Measurements from ENCODE around the gene TMEM120A. TPM values are rescaled to one million over a fixed set of nuclear protein-coding genes. Genes with fewer than 3 reads are reported as not detected.
"Not testable (repeated sequence)": the region's sequence is repeated elsewhere in the genome, so short reads cannot be mapped to it uniquely, and the experiment has no call there.

Gene TMEM120A
- 10 to 100 TPM; 27.5 to 75.4 (median 43.1) TPM for total RNA-seq

DNA sequence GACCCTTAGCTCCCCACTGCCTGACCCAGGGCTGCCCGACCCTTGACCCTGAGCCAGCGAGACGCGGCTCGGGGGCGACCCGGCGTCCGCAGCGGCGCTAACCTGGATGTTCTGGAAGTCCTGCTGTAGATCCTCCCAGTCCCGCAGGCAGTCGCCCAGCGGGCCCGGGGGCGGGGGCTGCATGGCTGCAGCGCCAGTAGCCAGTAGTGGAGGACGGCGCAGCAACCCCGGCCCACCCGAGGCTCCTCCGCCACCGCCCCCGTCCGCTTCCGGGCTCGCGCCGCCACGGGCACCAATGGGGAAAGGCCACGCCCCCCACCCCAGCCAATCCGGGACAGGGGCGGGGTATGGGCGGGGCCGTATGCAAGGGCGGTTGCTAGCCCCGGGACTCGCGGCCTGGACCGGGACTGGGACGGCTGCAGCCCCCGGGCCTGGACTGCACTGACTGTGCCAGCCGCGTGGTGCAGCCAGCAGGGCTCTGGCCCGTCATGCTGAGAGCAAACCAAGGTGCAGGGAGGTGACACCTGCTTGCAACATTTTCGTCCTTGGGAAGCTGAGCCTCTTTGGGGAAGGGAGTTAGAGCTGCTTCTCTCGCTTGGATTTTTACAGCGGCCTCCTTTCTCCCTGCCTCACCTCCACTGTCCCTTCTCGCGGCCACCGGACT lies at the start of gene TMEM120A:
TSS of gene TMEM120A (minus strand) at position 208 of the 664 bp plus-strand sequence. CDS start at position 183, 25 bp downstream.
- H3K4me3 ChIP-seq, result peak within 1 kb of the TSS; percentile 79 to 96 (median 94)
- peak; percentile 96 to 98 for DNase-seq
- peaks cover 15 to 32% (median 17%) of the 10 kb centered on the region in 4 donors for H3K4me1 ChIP-seq
- no peaks in the 10 kb centered on the region for H3K27me3 ChIP-seq
- no peaks in the 10 kb centered on the region for H3K36me3 ChIP-seq
- H3K9me3 ChIP-seq, result no peaks in the 10 kb centered on the region
- TF ChIP-seq EP300 (IDR thresholded peaks at IDR 0.05) (no peak), POLR2A (IDR thresholded peaks at IDR 0.05) (peak in 3 of 4 donors; percentile 53 to 84 (median 75)), POLR2AphosphoS5 (IDR thresholded peaks at IDR 0.05) (peak; percentile 83 to 89)
- TF ChIP-seq, protein P1, sequence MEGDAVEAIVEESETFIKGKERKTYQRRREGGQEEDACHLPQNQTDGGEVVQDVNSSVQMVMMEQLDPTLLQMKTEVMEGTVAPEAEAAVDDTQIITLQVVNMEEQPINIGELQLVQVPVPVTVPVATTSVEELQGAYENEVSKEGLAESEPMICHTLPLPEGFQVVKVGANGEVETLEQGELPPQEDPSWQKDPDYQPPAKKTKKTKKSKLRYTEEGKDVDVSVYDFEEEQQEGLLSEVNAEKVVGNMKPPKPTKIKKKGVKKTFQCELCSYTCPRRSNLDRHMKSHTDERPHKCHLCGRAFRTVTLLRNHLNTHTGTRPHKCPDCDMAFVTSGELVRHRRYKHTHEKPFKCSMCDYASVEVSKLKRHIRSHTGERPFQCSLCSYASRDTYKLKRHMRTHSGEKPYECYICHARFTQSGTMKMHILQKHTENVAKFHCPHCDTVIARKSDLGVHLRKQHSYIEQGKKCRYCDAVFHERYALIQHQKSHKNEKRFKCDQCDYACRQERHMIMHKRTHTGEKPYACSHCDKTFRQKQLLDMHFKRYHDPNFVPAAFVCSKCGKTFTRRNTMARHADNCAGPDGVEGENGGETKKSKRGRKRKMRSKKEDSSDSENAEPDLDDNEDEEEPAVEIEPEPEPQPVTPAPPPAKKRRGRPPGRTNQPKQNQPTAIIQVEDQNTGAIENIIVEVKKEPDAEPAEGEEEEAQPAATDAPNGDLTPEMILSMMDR (IDR thresholded peaks at IDR 0.05), result peak in 4 of 6 experiments; percentile 34 to 47 (median 41)
- peak; percentile 97 to 98 for ATAC-seq (ENCODE audit: low FRiP score in 2 of 2)
- peak within 1 kb of the TSS; percentile 88 to 94 (median 93) for H3K27ac ChIP-seq
- WGBS, 2 donors, result 4 to 15% methylated on average over 6 to 17 of the region's 51 CpGs

DNA sequence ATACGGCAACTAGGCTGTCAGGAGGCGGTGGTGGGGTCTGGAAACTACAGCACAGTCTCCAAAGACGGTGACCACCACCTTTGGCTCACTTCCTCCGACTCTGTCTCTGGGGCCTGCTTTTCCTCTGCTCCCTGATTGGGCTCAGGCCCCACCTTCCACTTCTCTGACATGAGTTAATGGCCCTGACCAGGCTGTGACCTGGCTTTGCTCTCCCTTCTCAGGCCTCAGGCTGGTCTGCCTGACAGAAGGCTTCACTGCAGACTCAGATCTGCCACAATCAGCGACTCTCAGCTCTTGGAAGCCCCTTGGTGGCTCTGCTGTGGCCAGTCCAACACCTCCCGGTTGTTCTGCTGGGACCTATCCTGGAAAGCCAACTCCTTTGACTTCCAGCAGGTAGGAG lies 45.7 kb upstream of the TMEM120A start:
- Histone ChIP-seq H3K36me3 (peaks cover 0 to 8% (median 0%) of the 10 kb centered on the region in 4 donors), H3K4me1 (peaks cover 0 to 9% (median under 1%) of the 10 kb centered on the region in 4 donors), H3K9me3 (no peaks in the 10 kb centered on the region), H3K4me3 (no peak overlapping the region), H3K27ac (no peak overlapping the region), H3K27me3 (no peaks in the 10 kb centered on the region)
- DNase-seq (no peak), ATAC-seq (ENCODE audit: low FRiP score in 2 of 2) (no peak)
- TF ChIP-seq EP300 (IDR thresholded peaks at IDR 0.05), result no peak
- TF ChIP-seq POLR2A (IDR thresholded peaks at IDR 0.05), result no peak
- TF ChIP-seq POLR2AphosphoS5 (IDR thresholded peaks at IDR 0.05), result no peak
- TF ChIP-seq, protein P1 (IDR thresholded peaks at IDR 0.05), result no peak
- WGBS, 2 donors, result 96 to 98% methylated on average over 4 to 6 of the region's 6 CpGs

- DNase-seq, result no peak
- no peaks in the 10 kb centered on the region for H3K4me1 ChIP-seq
- H3K9me3 ChIP-seq, result no peaks in the 10 kb centered on the region
- H3K27ac ChIP-seq, result no peak overlapping the region
- H3K36me3 ChIP-seq, result peaks cover 0 to 8% (median 0%) of the 10 kb centered on the region in 4 donors
- ATAC-seq (ENCODE audit: low FRiP score in 2 of 2), result peak in 1 of 2 donors; percentile 86
- no peak overlapping the region for H3K4me3 ChIP-seq
- 90 to 91% methylated on average over 2 to 5 of the region's 5 CpGs for WGBS, 2 donors
- TF ChIP-seq, protein P1 (IDR thresholded peaks at IDR 0.05), result no peak
- TF ChIP-seq POLR2A (IDR thresholded peaks at IDR 0.05), result no peak
- no peak for TF ChIP-seq POLR2AphosphoS5 (IDR thresholded peaks at IDR 0.05)
- no peak for TF ChIP-seq EP300 (IDR thresholded peaks at IDR 0.05)
- no peaks in the 10 kb centered on the region for H3K27me3 ChIP-seq
Observed at GRCh38 chr7:76037310-76037709, 42.9 kb upstream of the TMEM120A start.

DNA sequence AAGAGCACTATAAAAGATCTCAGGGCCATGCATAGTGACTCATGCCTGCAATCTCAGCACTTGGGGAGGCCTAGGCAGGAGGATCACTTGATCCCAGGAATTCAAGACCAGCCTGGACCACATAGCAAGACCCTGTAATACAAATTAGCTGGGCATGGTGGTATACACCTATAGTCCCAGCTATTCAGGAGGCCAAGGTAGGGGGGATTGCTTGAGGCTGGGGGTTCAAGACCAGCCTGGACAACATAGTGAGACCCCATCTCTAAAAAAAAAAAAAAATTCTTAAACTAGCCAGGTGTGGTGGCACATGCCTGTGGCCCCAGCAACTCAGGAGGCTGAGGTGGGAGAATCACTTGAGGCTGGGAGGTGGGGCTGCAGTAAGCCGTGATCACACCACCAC lies 37.6 kb upstream of the TMEM120A start:
- no peaks in the 10 kb centered on the region for H3K9me3 ChIP-seq
- DNase-seq (no peak), ATAC-seq (ENCODE audit: low FRiP score in 2 of 2) (no peak)
- no peaks in the 10 kb centered on the region for H3K27me3 ChIP-seq
- WGBS, 2 donors, result 100% methylated on average over 1 of the region's 1 CpG
- H3K4me1 ChIP-seq, result no peaks in the 10 kb centered on the region
- TF ChIP-seq POLR2A (IDR thresholded peaks at IDR 0.05) (no peak), EP300 (IDR thresholded peaks at IDR 0.05) (no peak), POLR2AphosphoS5 (IDR thresholded peaks at IDR 0.05) (no peak)
- TF ChIP-seq, protein P1 (IDR thresholded peaks at IDR 0.05), result no peak
- no peak overlapping the region for H3K27ac ChIP-seq
- no peak overlapping the region for H3K4me3 ChIP-seq
- H3K36me3 ChIP-seq, result peaks cover 0 to 23% (median 7%) of the 10 kb centered on the region in 4 donors

DNA sequence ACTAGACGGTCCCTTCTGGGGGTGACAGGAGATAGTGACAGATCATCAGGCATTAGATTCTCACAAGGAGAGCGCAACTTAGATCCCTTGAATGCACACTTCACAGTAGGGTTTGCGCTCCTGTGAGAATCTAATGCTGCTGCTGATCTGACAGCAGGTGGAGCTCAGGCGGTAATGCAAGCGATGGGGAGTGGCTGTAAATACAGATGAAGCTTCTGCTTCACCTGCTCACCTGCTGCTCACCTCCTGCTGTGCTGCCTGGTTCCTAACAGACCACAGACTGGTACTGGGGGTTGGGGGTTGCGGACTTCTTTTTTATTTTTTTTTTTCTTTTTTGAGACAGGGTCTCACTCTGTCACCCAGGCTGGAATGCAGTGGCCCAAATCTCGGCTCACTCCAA lies 35.3 kb upstream of the TMEM120A start:
- H3K36me3 ChIP-seq, result peaks cover 0 to 29% (median 9%) of the 10 kb centered on the region in 4 donors
- not testable (repeated sequence) for DNase-seq; H3K9me3 ChIP-seq; H3K4me1 ChIP-seq; H3K4me3 ChIP-seq; ATAC-seq (ENCODE audit: low FRiP score in 2 of 2); H3K27ac ChIP-seq; H3K27me3 ChIP-seq
- WGBS, 2 donors, result 89 to 97% methylated on average over 7 of the region's 7 CpGs

Data from upper lobe of left lung (tissue), 6 donors.